ENCODE measurements around the gene SLMAP.

SLMAP gene

GRCh38 chr3:57816471-57817095 lies 60.5 kb downstream of the SLMAP start:
- in situ Hi-C loops (cut with MboI; ENCODE audit: low sequenced_read_pairs, unreplicated experiment): no loop called here
- TF ChIP-seq CTCF (IDR thresholded peaks at IDR 0.05; ENCODE audit: borderline replicate concordance, control extremely low read depth, extremely low read depth, insufficient read depth, missing control alignments): no peak
- DNase-seq (ENCODE audit: low spot score): no peak

- no peak for DNase-seq (ENCODE audit: low spot score)
- in situ Hi-C loops (cut with MboI; ENCODE audit: low sequenced_read_pairs, unreplicated experiment): no loop called here
- no peak for TF ChIP-seq CTCF (IDR thresholded peaks at IDR 0.05; ENCODE audit: borderline replicate concordance, control extremely low read depth, extremely low read depth, insufficient read depth, missing control alignments)
Measured at GRCh38 chr3:57818772-57819171, 62.7 kb downstream of the SLMAP start.

- TF ChIP-seq CTCF (IDR thresholded peaks at IDR 0.05; ENCODE audit: borderline replicate concordance, control extremely low read depth, extremely low read depth, insufficient read depth, missing control alignments): no peak
- no peak for DNase-seq (ENCODE audit: low spot score)
- in situ Hi-C loops (cut with MboI; ENCODE audit: low sequenced_read_pairs, unreplicated experiment): no loop called here
Measured at GRCh38 chr3:57820479-57820878, 64.4 kb downstream of the SLMAP start.

GRCh38 chr3:57821765-57822164 lies 65.7 kb downstream of the SLMAP start:
- in situ Hi-C loops (cut with MboI; ENCODE audit: low sequenced_read_pairs, unreplicated experiment): no loop called here
- DNase-seq (ENCODE audit: low spot score): no peak
- TF ChIP-seq CTCF (IDR thresholded peaks at IDR 0.05; ENCODE audit: borderline replicate concordance, control extremely low read depth, extremely low read depth, insufficient read depth, missing control alignments): no peak

- in situ Hi-C loops (cut with MboI; ENCODE audit: low sequenced_read_pairs, unreplicated experiment): no loop called here
- no peak for TF ChIP-seq CTCF (IDR thresholded peaks at IDR 0.05; ENCODE audit: borderline replicate concordance, control extremely low read depth, extremely low read depth, insufficient read depth, missing control alignments)
- no peak for DNase-seq (ENCODE audit: low spot score)
Measured at GRCh38 chr3:57822686-57823085, 66.6 kb downstream of the SLMAP start.

- in situ Hi-C loops (cut with MboI; ENCODE audit: low sequenced_read_pairs, unreplicated experiment): no loop called here
- DNase-seq (ENCODE audit: low spot score): no peak
- TF ChIP-seq CTCF (IDR thresholded peaks at IDR 0.05; ENCODE audit: borderline replicate concordance, control extremely low read depth, extremely low read depth, insufficient read depth, missing control alignments): no peak
Measured at GRCh38 chr3:57825116-57825515, 69.0 kb downstream of the SLMAP start.
